PC-3 (cell line): Measurements from ENCODE around the gene ATG101.

Experiments used
- CTCF ChIP-seq: fragments of 300-600 bp; sonication (generic); conservative IDR thresholded peaks from 2 replicates; pipeline ENCODE4 v1.5.1; 2017; ENCODE audit warnings: antibody characterized with exemption, low read depth, mild to moderate bottlenecking, low read length
- EZH2phosphoT487 ChIP-seq: fragments of 300-600 bp; sonication (generic); IDR thresholded peaks from 2 replicates; pipeline ENCODE4 v1.6.1; 2018; ENCODE audit warnings: mild to moderate bottlenecking, antibody characterized with exemption, low read length, borderline replicate concordance

GRCh38 chr12:52084491-52085231 is 14.9 kb downstream of the ATG101 start:
- TF ChIP-seq EZH2phosphoT487: no peak
- TF ChIP-seq CTCF: no peak
